CD4-positive, alpha-beta T cell (primary cell): ENCODE data around the gene ASB8. TPM values are rescaled to one million over a fixed set of nuclear protein-coding genes. Genes with fewer than 3 reads are reported as not detected.
A peak's percentile ranks its signal among the peaks of the same experiment; 100 is the strongest.

ENCODE experiments used
- ATAC-seq: fragments of 200-7000 bp; cut with Tn5 transposase; one replicate; pipeline ENCODE4 v1.10.0; 2022; ENCODE audit warnings: mild to moderate bottlenecking; ENCODE audit not compliant: poor library complexity
- CTCF ChIA-PET: fragments of 350-600 bp; sonication (Branson Sonifier 250); formaldehyde crosslinking; loops from one replicate; lab custom pipeline; 2021; ENCODE audit warnings: antibody characterized with exemption, inconsistent platforms; lab: Charles Lee
- POLR2A ChIA-PET: fragments of 350-600 bp; sonication (Branson Sonifier 250); formaldehyde crosslinking; loops from one replicate; lab custom pipeline; 2021; ENCODE audit warnings: antibody characterized with exemption, inconsistent platforms; lab: Charles Lee
- DNase-seq, 14 experiments: peaks; one replicate each; pipeline ENCODE4 v3.0.0-alpha.2; 2013 to 2020; ENCODE audit warnings: mixed read lengths in 2 of 14
- H3K27ac ChIP-seq, 2 donors: one replicate each; pipeline versions ENCODE4 v1.5.1 to v1.7.0; 2013; ENCODE audit warnings: low read length in 2 of 2, low read depth in 1 of 2, mild to moderate bottlenecking in 1 of 2
- H3K27me3 ChIP-seq, 2 experiments: 1 replicate in 1 of 2; 2 replicates in 1 of 2; pipeline versions ENCODE4 v1.6.1 to v1.7.0; 2013; ENCODE audit warnings: low read length in 2 of 2, control low read depth in 1 of 2, mild to moderate bottlenecking in 1 of 2, moderate library complexity in 1 of 2; ENCODE audit not compliant: insufficient read depth in 2 of 2, control insufficient read depth in 1 of 2
- H3K36me3 ChIP-seq: one replicate; pipeline ENCODE4 v1.6.1; 2013; ENCODE audit warnings: low read length, control low read depth; ENCODE audit not compliant: insufficient read depth
- H3K4me1 ChIP-seq: one replicate; pipeline ENCODE4 v1.6.1; 2013; ENCODE audit warnings: low read length, control low read depth; ENCODE audit not compliant: insufficient read depth
- H3K4me3 ChIP-seq: one replicate; pipeline ENCODE4 v1.5.1; 2013; ENCODE audit warnings: mild to moderate bottlenecking, low read length, moderate library complexity
- H3K9me3 ChIP-seq, 2 experiments: 1 replicate in 1 of 2; 2 replicates in 1 of 2; pipeline versions ENCODE4 v1.6.1 to v1.7.0; 2013; ENCODE audit warnings: low read length in 2 of 2, mild to moderate bottlenecking in 2 of 2, control low read depth in 1 of 2, moderate library complexity in 1 of 2; ENCODE audit not compliant: control insufficient read depth in 1 of 2, insufficient read depth in 1 of 2
- H3K27ac Mint-ChIP-seq: one replicate; pipeline ENCODE4 v1.8.0; 2020; ENCODE audit warnings: mixed read lengths
- H3K27me3 Mint-ChIP-seq: one replicate; pipeline ENCODE4 v1.8.0; 2021; ENCODE audit warnings: mixed read lengths
- H3K36me3 Mint-ChIP-seq: one replicate; pipeline ENCODE4 v1.8.0; 2021; ENCODE audit warnings: low read depth, mixed read lengths
- H3K4me1 Mint-ChIP-seq: one replicate; pipeline ENCODE4 v1.8.0; 2021; ENCODE audit warnings: low read depth, mixed read lengths
- H3K4me3 Mint-ChIP-seq: one replicate; pipeline ENCODE4 v1.8.0; 2020; ENCODE audit warnings: mild to moderate bottlenecking, mixed read lengths
- H3K9me3 Mint-ChIP-seq: one replicate; pipeline ENCODE4 v1.8.0; 2020; ENCODE audit warnings: mixed read lengths
- CTCF ChIP-seq: fragments of 200-600 bp; IDR thresholded peaks from one replicate; pipeline ENCODE4 v1.8.0; 2022; ENCODE audit warnings: antibody characterized with exemption, mild to moderate bottlenecking
- intact Hi-C, 2 experiments: fragments of 100-400 bp; cut with DNase I in 1 of 2; cut with micrococcal nuclease in 1 of 2; formaldehyde crosslinking; loops; one replicate each; pipeline versions ENCODE4 v1.15.1 to v1.9.0; 2023 to 2025; cut with DNase I, micrococcal nuclease
- total RNA-seq, 174 experiments: library from RNA in 2 of 174; stranded (reverse) in 2 of 174; gene quantifications; one replicate each; pipeline ENCODE4 v1.2.3 and lab custom pipeline; 2021 to 2026

Gene ASB8
- total RNA-seq, 2 experiments from 2014 or later: 50.9 TPM

DNA sequence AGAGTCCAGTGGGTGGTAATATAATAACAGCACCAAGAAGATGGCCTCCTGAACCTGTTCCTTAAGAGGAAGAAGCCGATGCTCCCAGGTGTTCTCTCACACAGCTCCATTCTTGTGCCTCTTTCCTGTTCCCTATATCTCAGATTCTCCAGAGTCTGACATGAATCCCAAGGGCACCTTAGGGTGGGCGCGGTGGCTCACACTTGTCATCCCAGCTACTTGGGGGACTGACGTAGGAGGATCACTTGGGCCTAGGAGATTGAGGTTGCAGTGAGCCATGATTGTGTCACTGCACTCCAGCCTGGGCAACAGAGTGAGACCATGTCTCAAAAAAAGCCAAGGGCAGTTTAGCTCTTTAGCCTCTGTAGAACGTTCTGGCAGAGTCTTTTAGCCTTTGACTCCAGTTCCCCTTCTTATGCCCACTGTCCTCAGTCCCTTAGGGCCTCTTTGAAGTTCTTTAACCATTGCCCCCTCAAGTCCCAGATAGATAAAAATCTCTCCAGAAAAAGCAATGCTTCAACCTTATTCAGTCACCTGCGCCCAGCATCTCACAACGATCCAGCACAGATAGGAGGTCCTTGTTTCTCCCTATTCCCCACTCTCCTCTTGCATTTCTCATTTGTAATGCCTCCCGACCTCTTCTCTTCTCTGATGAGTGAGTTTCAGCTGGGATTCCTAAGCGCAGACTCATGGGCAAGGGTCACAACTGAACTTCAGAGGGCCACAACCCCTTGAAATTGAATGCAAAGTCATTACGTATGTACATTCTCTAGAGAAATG, 30.8 kb upstream of the ASB8 start:
- Histone ChIP-seq H3K4me3 (no peak overlapping the region), H3K27ac (no peak overlapping the region), H3K36me3 (no peaks in the 10 kb centered on the region), H3K27me3 (peaks cover 15 to 19% of the 10 kb centered on the region in 2 experiments), H3K4me1 (peaks cover 15% of the 10 kb centered on the region), H3K9me3 (peaks cover 0 to 7% of the 10 kb centered on the region in 2 experiments)
- Mint-ChIP-seq H3K4me3 (no peak overlapping the region), H3K36me3 (peaks cover 1% of the 10 kb centered on the region), H3K27me3 (peaks cover 23% of the 10 kb centered on the region), H3K9me3 (no peaks in the 10 kb centered on the region), H3K4me1 (no peaks in the 10 kb centered on the region), H3K27ac (no peak overlapping the region)
- ChIA-PET POLR2A (no interaction called here), CTCF (interaction anchor here (0.9 to 2.1 kb wide), 4 partner anchors 10 to 225 kb away, joined by 3 to 5 read pairs (median 3); partner anchors contain the start of gene TMEM106C)
- DNase-seq (no peak), ATAC-seq (no peak)
- no peak for TF ChIP-seq CTCF
- intact Hi-C loops: loop anchor here (2.0 to 5.0 kb wide), 3 partner anchors 267 to 429 kb away; no protein-coding TSS in a partner anchor

DNA sequence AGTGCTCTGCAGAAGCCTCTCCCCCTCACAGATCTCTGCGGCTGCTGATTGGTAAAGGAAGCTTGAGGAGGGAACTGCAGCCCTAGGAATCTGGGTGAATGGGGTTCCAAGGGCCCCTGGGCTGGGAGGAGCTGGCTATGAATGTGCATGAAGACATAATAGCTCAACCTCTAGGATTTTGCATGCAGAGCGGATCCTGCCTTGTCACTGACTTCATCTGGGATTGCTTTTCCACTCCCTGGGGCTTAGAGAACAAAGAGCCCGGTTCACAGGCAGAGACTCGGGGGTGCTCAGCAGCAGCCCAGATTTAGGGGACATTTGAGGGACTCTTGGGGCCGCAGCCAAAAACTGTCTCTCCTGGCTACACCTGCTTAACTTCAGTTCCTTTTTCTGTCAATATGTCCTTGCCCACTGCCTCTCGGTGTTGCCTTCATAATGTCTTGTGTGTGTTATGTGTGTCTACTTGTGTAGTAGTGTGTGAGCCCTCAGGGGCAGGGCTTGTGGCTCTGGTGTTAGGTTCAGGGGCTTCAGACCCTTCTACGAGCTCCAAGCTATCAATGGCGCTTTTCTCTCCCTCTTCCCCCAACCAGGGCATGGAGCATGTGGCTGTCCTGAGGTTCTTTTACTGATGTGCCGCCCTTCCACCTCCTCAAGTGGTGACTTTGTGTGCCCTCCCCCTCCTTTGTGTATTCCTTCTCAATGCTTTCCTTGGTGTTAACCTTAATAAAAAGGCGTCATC, 28.0 kb upstream of the ASB8 start:
- no peak for ATAC-seq
- Histone ChIP-seq H3K4me3 (no peak overlapping the region), H3K9me3 (peaks cover 0 to 7% of the 10 kb centered on the region in 2 experiments), H3K27ac (no peak overlapping the region), H3K36me3 (no peaks in the 10 kb centered on the region), H3K27me3 (peaks cover 15 to 19% of the 10 kb centered on the region in 2 experiments), H3K4me1 (peaks cover 25% of the 10 kb centered on the region)
- Mint-ChIP-seq H3K4me3 (peak overlapping the region; percentile 73), H3K9me3 (no peaks in the 10 kb centered on the region), H3K4me1 (no peaks in the 10 kb centered on the region), H3K27me3 (peaks cover 33% of the 10 kb centered on the region), H3K27ac (no peak overlapping the region), H3K36me3 (peaks cover 4% of the 10 kb centered on the region)
- DNase-seq: no peak
- intact Hi-C loops: loop anchor here in 1 of 2 experiments (5.0 kb wide), 2 partner anchors 272 to 432 kb away; no protein-coding TSS in a partner anchor
- ChIA-PET POLR2A (interaction anchor here (0.8 to 3.4 kb wide), 2 partner anchors 13 to 14 kb away, joined by 3 to 73 read pairs; no protein-coding TSS in a partner anchor), CTCF (interaction anchor here (1.7 kb wide), 1 partner anchor 13 kb away, joined by 8 read pairs; no protein-coding TSS in a partner anchor)
- TF ChIP-seq CTCF: no peak

- Histone ChIP-seq H3K27ac (no peak overlapping the region), H3K9me3 (peaks cover 0 to 7% of the 10 kb centered on the region in 2 experiments), H3K27me3 (peaks cover 14 to 15% of the 10 kb centered on the region in 2 experiments), H3K4me3 (peak overlapping the region; percentile 76), H3K36me3 (no peaks in the 10 kb centered on the region), H3K4me1 (peaks cover 25% of the 10 kb centered on the region)
- no peaks in the 10 kb centered on the region for H3K9me3 Mint-ChIP-seq
- H3K36me3 Mint-ChIP-seq: peaks cover 4% of the 10 kb centered on the region
- no peak overlapping the region for H3K27ac Mint-ChIP-seq
- H3K4me3 Mint-ChIP-seq: peak overlapping the region; percentile 73
- CTCF ChIA-PET: interaction anchor here (2.6 kb wide), 1 partner anchor 14 kb away, joined by 23 read pairs; no protein-coding TSS in a partner anchor
- no peaks in the 10 kb centered on the region for H3K4me1 Mint-ChIP-seq
- DNase-seq (no peak), ATAC-seq (no peak)
- POLR2A ChIA-PET: interaction anchor here (3.4 kb wide), 1 partner anchor 14 kb away, joined by 73 read pairs; no protein-coding TSS in a partner anchor
- intact Hi-C loops: loop anchor here in 1 of 2 experiments (5.0 kb wide), 1 partner anchor 168 kb away; the partner anchor contains the start of gene ZNF641
- peaks cover 38% of the 10 kb centered on the region for H3K27me3 Mint-ChIP-seq
- no peak for TF ChIP-seq CTCF
Measured at GRCh38 chr12:48184549-48184922, 27.2 kb upstream of the ASB8 start.
